HL-60 (cell line): Measurements from ENCODE around the gene PPFIBP2.

ENCODE experiments used
- DNase-seq, 2 experiments: peaks; one replicate each; pipeline ENCODE4 v3.0.0-alpha.2; 2010 to 2020; ENCODE audit warnings: low read depth in 1 of 2, low spot score in 1 of 2
- H3K27ac ChIP-seq: fragments of 250-450 bp; sonication (Bioruptor Pico); replicated peaks from 2 replicates; pipeline ENCODE4 v1.5.1; 2020; ENCODE audit warnings: mild to moderate bottlenecking, moderate library complexity
- H3K27me3 ChIP-seq: fragments of 250-450 bp; sonication (Bioruptor Pico); 2 replicates; pipeline ENCODE4 v1.5.1; 2021; ENCODE audit warnings: mild to moderate bottlenecking, moderate library complexity; ENCODE audit not compliant: insufficient read depth, poor library complexity, severe bottlenecking
- H3K4me3 ChIP-seq: replicated peaks from 2 replicates; pipeline ENCODE4 v1.5.1; 2011; ENCODE audit warnings: mild to moderate bottlenecking, control low read depth, low read length; ENCODE audit not compliant: insufficient read depth
- CTCF ChIP-seq: IDR thresholded peaks from one replicate; pipeline ENCODE4 v1.5.1; 2011; ENCODE audit warnings: low read length, control low read depth, inconsistent platforms; ENCODE audit not compliant: insufficient read depth
- GABPA ChIP-seq: IDR thresholded peaks from 2 replicates; pipeline ENCODE4 v1.6.1; 2012; ENCODE audit warnings: low read depth
- POLR2AphosphoS5 ChIP-seq: IDR thresholded peaks from 2 replicates; pipeline ENCODE4 v1.6.1; 2012; ENCODE audit warnings: low read depth
- SPI1 ChIP-seq: IDR thresholded peaks from 2 replicates; pipeline ENCODE4 v1.6.1; 2012; ENCODE audit warnings: low read depth, mild to moderate bottlenecking, borderline replicate concordance
- TF ChIP-seq, protein P1 (sequence below): IDR thresholded peaks from 2 replicates; pipeline ENCODE4 v1.6.1; 2012; ENCODE audit warnings: low read depth; ENCODE audit not compliant: insufficient replicate concordance

PPFIBP2 gene

GRCh38 chr11:7586376-7586775 lies 72.6 kb downstream of the PPFIBP2 start:
- H3K27me3 ChIP-seq = no peaks in the 10 kb centered on the region

DNA sequence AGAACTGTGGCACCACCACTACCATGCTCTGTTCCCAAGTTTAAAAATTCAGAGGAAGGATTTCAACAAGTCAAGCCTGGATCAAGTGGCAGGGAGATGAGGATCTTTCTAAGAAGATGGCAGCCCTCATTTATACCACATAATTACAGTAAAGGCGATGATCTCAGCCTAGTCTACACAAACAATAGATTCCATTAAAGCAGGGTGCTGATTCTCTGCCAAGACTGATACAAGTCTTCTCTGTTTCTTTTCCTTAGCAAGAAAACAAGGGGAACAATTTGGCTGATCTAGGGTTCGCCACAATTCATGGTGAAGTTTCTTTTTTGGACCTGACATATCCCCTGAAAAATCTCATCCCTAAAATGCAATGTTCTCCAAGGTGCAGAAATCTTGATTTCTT lies 73.9 kb downstream of the PPFIBP2 start:
- H3K27ac ChIP-seq = no peak overlapping the region
- no peaks in the 10 kb centered on the region for H3K27me3 ChIP-seq
- no peak for DNase-seq

More at GRCh38 chr11:7586376-7586775, 72.6 kb downstream of the PPFIBP2 start:
- TF ChIP-seq, protein P1, sequence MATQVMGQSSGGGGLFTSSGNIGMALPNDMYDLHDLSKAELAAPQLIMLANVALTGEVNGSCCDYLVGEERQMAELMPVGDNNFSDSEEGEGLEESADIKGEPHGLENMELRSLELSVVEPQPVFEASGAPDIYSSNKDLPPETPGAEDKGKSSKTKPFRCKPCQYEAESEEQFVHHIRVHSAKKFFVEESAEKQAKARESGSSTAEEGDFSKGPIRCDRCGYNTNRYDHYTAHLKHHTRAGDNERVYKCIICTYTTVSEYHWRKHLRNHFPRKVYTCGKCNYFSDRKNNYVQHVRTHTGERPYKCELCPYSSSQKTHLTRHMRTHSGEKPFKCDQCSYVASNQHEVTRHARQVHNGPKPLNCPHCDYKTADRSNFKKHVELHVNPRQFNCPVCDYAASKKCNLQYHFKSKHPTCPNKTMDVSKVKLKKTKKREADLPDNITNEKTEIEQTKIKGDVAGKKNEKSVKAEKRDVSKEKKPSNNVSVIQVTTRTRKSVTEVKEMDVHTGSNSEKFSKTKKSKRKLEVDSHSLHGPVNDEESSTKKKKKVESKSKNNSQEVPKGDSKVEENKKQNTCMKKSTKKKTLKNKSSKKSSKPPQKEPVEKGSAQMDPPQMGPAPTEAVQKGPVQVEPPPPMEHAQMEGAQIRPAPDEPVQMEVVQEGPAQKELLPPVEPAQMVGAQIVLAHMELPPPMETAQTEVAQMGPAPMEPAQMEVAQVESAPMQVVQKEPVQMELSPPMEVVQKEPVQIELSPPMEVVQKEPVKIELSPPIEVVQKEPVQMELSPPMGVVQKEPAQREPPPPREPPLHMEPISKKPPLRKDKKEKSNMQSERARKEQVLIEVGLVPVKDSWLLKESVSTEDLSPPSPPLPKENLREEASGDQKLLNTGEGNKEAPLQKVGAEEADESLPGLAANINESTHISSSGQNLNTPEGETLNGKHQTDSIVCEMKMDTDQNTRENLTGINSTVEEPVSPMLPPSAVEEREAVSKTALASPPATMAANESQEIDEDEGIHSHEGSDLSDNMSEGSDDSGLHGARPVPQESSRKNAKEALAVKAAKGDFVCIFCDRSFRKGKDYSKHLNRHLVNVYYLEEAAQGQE = no peak
- TF ChIP-seq POLR2AphosphoS5 (no peak), SPI1 (no peak), CTCF (no peak), GABPA (no peak)
- no peak overlapping the region for H3K4me3 ChIP-seq
- no peak overlapping the region for H3K27ac ChIP-seq
- DNase-seq = no peak

DNA sequence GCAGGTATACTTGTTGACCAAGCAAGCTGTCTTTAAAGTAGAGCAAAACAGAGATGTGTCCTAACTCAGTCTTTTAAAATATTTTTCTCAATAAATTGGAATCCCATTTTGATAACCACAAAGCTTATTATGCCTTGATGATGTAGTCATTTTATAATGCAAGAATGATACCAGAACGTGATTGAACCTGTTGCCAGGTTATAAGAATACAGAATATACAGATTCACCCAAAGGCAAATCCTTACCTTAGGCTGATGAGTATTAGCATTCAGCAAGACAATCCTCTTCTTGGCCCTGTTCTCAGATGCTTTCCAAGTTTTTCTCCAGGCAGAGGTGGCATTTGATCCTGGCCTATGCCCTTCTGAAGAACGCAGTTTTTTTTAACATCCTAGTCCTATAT lies 76.1 kb downstream of the PPFIBP2 start:
- H3K27ac ChIP-seq = no peak overlapping the region
- H3K27me3 ChIP-seq = no peaks in the 10 kb centered on the region
- no peak overlapping the region for H3K4me3 ChIP-seq
- no peak for DNase-seq
- TF ChIP-seq GABPA = no peak
- TF ChIP-seq, protein P1 = no peak
- no peak for TF ChIP-seq POLR2AphosphoS5
- TF ChIP-seq CTCF = no peak
- no peak for TF ChIP-seq SPI1

More for the DNA sequence above, 73.9 kb downstream of the PPFIBP2 start:
- no peak overlapping the region for H3K4me3 ChIP-seq
- TF ChIP-seq, protein P1 = no peak
- TF ChIP-seq SPI1 (no peak), POLR2AphosphoS5 (no peak), GABPA (no peak), CTCF (no peak)
